ENCODE data around the gene STAB2. TPM values are rescaled to one million over a fixed set of nuclear protein-coding genes. Genes with fewer than 3 reads are reported as not detected.

Gene STAB2
- total and polyA plus RNA-seq, 4 experiments from 2014 or later, result not detected

Other genes with a start within 250 kb of the STAB2 start
- gene C12orf42, start 91.3 kb upstream of the STAB2 start, total RNA-seq, result 10 to 100 TPM in 1 of 2 experiments, 1 to 10 TPM in 1; 8.4 to 12.8 TPM
- 1 to 10 TPM; 4.5 TPM for gene C12orf42, start 91.3 kb upstream of the STAB2 start, polyA plus RNA-seq